LNCaP clone FGC (cell line): Measurements from ENCODE around the gene FLAD1.
A peak's percentile ranks its signal among the peaks of the same experiment; 100 is the strongest.

Source experiments
- DNase-seq: peaks from one replicate; pipeline ENCODE4 v3.0.0-alpha.2; 2011; ENCODE audit warnings: low read depth
- H3K4me3 ChIP-seq: 2 replicates; pipeline ENCODE4 v1.5.1; 2011; ENCODE audit warnings: mild to moderate bottlenecking, low read depth, low read length, control low read depth
- CTCF ChIP-seq: IDR thresholded peaks from 2 replicates; pipeline ENCODE4 v1.5.1; 2012; ENCODE audit warnings: mild to moderate bottlenecking; ENCODE audit not compliant: control insufficient read depth, insufficient read depth; ENCODE audit errors: extremely low read depth

FLAD1 gene

GRCh38 chr1:155003766-155004351, 20.7 kb downstream of the FLAD1 start:
- TF ChIP-seq CTCF, result no peak
- peak overlapping the region; percentile 67 for H3K4me3 ChIP-seq
- no peak for DNase-seq

- no peak for TF ChIP-seq CTCF
- no peak for DNase-seq
- peak overlapping the region; percentile 67 for H3K4me3 ChIP-seq
These were observed 21.4 kb downstream of the FLAD1 start for GRCh38 chr1:155004352-155005075.

GRCh38 chr1:155005076-155006011, 22.2 kb downstream of the FLAD1 start:
- peak; percentile 93 for DNase-seq
- peak overlapping the region; percentile 67 for H3K4me3 ChIP-seq
- no peak for TF ChIP-seq CTCF

GRCh38 chr1:155006601-155007101, 23.5 kb downstream of the FLAD1 start:
- peak overlapping the region; percentile 67 for H3K4me3 ChIP-seq
- DNase-seq, result no peak
- no peak for TF ChIP-seq CTCF

GRCh38 chr1:155007251-155007828, 24.2 kb downstream of the FLAD1 start:
- peak overlapping the region; percentile 67 for H3K4me3 ChIP-seq
- TF ChIP-seq CTCF, result no peak
- no peak for DNase-seq
